ENCODE results near the gene TEDC1.

Gene TEDC1

DNA sequence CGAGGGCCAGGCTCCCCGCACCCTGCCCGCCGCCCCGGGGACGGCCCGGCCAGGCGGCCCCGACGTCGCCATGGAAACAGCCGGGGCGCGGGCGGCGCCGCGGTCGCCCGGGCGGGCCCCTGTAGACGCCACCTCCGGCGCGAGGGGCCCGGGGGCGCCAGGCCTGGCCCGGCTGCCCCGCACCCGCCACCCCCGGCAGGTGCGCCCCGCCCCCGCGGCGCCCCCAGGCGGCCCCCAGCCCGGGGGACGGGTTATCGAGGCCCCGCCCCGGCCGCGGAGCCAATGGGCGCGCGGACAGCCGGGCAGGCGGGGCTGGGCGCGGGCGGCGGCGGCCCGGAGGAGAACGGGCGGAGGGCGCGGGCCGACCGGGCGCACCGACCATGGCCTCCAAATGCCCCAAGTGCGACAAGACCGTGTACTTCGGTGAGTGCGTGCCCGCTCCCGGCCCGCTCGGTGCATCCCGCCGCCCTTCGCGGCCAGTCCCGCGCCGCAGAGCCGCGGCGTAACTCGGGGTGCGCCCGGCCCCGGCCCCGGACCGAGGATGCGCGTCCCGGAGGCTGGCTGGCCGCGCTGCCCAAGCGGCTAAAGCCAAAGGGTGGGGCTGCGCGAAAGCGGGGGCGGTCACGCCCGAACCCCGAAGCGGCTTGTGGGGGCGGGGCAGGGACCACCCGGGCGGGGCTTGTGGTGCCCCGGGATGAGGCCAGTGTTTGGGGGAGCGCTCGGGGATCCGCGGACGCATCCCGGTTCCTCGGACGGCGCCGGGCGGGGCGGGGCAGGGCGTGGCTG lies 16.4 kb upstream of the TEDC1 start, which contains the start of gene CRIP2:
Gene CRIP2, plus strand, starts transcription at position 339 of the 786 bp plus-strand sequence. Its CDS starts 42 bp downstream, at position 381.
- DNase-seq = peak; percentile 44

DNA sequence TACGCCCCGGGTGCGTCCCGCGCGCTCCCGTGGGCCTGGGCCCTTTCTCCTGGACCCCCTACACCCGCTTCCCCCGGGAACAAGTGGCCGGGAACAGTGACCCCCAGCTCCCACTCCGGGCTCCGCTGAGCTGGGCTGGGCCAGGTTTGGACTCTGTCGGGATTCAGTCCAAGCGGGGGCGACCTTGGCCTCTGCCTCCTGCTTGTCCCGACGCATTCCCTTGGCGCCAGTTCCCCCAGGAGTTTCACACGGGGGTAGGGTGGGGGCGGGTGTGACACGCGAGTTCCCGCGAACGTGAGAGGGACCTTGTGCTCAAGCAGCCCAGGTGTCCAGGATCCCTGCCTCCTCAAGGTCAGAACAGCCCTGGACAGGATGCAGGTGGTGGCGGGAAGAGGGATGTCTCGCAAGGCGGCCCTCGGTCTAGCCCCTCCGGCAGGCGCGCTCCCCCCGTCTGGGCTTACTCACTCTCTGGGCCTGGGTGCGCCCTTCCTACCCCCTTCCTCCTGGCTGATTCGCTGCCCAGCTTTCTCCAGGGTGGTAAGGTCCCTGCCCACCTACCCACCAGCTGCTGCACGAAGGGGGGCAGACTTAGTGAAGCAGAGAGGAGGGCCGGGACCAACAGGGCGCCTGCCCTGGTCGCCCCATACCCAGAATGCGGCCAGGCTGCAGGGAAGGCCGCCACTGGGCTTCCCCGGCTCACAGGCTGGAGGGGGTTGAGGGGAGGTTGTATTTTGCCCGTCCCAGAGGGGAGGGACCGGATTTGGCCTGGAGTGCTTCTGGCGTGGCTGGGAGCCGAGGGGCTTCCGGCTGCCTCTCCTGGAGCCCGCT lies 15.6 kb upstream of the TEDC1 start:
- DNase-seq = no peak

DNA sequence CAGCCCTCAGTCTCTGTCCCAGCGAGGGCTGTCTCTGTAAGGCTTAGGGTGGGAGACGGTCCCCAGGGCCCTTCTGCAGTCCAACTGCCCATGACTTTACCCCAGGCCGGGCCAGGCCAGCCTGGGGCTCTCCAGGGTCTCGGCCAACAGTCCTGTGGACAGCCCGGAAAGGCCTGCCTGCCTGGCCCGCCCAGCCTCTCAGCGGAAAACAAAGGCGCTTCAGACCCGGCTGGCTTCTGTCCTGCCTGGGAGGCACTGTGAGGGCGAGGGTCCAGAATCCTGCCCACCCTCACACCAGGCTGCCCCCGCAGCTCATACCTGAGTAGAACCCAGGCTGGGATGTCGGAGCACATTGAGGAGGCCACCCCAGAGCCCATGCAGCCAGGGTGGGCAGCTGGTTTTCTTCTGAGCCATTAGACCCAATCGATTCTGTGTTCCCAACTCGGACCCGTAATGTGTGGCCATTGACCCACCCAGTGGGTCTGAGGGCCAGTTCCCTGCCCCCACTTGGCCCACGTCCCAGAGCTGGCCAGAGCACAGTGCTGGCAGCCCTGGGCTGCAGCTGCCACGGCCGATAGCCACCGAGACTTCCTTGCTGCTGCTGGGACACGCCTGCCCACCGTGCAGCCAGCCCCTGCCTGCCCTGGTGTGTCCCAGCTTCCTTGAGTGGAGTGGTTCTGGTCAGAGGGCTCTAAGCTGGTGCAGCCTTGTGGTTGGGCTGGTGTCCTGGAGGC lies 14.8 kb upstream of the TEDC1 start:
- no peak for DNase-seq

DNA sequence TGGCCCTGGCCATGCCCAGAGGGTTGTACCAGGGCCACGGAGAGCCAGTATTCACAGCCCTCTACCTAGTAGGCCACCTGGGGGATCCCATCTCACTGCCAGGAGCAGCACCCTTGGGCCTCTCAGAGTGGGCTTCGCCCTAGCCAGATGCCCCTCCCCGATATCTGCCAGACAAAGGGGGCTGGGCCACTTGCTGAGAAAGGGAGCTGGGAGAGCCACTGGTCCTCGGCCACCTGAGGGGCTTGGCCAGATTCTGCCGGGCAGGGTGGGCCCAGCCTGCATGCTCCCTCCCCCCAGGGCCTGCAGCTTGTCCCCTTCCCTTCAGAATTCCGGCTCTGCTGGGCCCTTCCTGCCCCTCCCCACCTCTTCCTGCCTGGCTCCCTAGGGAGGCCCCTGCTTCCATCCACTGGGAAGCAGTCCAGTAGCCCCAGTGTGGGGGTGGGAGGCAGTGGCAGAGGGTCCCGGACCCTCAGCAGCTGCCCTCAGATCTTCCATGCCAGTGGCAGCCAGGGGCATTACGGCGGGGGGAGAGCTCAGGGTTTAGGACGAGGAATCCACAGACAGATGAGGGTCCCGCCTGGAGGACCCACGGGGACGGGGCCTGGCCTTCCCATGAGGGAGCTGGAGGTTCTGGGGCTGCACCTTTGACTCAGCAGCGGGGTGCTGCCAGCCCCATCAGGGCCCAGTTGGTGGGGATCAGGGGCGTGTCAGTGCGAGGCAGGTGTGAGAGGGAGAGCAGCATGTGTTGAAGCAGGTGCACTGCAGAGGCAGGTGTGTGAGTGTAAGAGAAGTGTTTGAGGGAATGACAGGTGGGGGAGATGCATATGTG lies 14.0 kb upstream of the TEDC1 start:
- no peak for DNase-seq

DNA sequence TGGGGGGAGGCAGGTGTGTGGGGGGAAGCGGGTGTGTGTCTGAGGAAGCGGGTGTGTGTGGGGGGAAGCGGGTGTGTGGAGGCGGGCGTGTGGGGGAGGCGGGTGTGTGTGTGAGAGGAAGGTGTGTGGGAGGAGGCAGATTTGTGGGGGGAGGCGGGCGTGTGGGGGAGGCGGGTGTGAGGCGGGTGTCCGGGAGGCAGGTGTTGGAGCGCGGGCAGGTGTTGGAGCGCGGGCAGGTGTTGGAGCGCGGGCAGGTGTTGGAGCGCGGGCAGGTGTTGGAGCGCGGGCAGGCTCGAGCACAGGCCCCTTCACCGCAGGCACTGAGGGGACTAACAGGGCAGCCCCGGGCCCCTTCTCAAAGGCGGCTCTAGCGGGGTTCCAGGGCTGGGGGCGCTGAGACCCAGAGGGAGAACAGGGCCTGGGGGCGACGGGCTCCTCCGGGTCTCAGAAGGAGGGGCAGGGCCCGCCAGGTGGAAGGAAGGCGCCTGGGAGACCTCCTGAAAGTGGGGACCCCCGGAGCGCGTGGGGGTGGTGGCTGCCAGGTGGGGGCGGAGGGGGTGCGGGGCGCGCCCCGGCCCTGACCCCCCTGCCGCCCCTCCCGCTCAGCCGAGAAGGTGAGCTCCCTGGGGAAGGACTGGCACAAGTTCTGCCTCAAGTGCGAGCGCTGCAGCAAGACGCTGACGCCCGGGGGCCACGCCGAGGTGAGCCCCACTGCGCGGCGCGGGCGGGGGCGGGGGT lies 13.2 kb upstream of the TEDC1 start:
- DNase-seq = no peak

DNA sequence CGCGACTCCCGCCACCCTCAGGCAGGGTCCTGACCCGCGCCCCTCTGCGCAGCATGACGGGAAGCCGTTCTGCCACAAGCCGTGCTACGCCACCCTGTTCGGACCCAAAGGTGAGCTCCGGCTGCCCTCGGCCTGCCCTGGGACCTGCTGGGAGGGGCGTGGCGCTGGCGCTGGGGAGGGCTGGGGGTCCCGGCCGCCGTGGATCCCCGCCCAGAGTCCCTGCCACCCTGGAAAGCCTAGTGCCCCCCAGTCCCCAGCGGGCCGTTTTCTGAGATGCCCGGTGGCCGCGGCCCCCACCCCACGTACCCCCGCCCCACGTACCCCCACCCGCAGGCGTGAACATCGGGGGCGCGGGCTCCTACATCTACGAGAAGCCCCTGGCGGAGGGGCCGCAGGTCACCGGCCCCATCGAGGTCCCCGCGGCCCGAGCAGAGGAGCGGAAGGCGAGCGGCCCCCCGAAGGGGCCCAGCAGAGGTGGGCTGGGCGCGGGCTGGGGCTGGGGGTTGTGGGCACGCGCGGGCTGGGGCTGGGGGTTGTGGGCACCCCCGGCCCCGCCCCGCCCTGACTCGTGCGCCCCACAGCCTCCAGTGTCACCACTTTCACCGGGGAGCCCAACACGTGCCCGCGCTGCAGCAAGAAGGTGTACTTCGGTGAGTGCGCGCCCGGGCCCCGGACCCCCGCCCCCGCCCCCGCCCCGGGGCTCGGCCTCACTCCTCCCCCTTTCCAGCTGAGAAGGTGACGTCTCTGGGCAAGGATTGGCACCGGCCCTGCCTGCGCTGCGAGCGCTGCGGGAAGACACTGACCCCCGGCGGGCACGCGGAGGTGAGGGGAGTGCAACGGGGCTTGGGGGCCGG lies 12.4 kb upstream of the TEDC1 start:
- no peak for DNase-seq

DNA sequence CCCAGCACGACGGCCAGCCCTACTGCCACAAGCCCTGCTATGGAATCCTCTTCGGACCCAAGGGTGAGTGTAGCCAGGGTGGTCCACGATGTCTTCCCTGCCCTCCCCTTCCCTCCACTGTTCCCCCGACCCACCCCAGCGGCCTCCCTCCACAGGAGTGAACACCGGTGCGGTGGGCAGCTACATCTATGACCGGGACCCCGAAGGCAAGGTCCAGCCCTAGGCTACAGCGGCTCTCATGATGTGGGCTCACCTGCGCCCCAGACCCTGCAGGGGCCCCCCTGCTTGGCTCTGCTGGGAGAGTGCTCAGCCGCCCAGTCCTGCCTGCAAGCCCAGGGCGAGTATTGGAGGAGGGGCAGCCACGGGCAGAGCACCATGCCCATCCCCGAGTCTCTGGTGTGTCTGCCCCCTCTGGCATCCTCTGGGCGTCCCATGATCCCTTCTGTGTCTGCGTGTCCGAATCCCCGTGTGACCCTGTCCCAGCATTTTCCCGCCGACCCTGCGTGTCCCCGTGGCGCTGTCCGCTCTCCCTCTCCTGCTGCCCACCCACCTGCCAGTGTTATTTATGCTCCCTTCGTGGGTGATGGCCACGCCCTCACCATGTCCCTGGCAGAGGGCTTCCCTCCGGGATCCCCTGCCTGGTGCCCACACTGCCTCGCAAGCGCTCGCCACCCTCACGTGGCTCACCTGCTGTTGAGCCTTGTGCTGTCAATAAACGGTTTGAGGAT lies 11.5 kb upstream of the TEDC1 start:
- DNase-seq = no peak

DNA sequence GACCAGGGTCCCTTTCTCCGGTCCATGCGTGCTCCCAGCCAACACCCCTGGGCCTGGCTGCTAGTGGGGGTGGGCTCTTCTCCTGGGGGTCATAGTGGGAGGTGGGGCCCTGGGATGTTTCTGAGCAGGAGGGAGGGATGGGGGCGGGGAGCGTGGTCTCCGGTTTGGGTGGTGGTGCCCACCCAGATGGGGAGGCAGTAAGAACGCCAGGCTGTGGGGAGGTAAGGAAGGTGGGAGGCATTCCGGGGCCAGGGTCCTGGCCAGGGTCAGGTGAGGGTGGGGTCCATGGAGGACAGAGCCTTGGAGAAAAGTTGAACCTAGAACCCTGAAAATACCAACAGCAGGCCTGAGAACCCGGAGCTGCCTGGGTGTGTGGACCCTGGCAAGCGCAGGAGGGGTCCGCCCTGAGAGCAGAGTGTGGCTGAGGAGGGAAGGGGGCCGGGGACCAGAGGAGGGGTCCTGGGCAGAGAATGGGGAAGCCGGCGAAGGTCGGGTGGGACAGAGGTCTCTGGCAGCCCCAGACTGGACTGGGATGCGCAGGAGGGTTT lies 10.8 kb upstream of the TEDC1 start:
- no peak for DNase-seq

DNA sequence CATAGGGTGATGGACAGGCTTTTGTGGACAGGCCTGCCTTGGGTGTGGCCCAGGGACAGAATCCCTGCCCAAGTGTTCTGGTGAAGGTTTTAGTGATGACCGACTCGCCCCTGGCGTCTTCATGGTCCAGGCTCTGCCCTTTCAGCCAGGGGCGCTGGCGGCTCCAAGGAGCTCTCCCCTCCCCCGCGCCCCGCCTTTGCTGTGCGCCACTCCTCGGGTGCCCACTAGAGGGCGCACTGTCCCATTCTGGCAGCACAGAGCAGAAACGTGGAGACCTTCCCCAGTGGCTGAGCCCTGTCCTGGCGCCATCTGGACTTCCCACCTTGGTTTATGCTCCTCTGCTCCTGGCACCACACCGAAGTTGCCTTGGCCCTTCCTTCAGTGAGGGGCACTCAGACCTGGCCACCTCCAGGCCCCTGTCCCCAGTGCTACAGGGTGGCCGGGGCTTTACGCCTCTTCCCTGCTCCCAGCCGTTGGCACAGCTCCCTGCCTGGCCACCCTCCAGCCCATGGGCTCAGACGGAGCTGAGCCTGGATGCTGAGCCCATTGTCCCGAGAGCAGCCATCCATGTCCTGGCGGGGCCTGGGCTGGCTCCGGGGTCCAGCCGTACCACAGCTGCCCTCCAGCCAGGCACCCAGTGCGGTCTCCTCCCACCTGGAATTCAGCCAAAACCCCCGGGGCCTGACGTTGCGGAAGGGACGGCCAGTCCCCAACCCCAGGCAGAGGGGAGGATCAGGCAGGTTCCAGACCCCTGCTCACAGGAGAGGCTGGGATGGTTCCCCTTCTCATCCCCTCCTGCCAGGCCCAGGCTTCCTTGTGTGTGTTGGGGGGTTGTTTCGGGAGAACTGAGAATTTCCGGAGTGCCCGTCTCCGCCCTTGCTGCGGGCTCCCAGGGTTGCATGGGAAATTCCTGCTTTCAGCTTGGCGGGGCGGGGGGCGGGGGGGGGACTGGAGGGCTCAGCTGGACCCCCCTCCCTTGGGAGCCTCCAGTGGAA lies 9.9 kb upstream of the TEDC1 start:
- peak; percentile 90 for DNase-seq

DNA sequence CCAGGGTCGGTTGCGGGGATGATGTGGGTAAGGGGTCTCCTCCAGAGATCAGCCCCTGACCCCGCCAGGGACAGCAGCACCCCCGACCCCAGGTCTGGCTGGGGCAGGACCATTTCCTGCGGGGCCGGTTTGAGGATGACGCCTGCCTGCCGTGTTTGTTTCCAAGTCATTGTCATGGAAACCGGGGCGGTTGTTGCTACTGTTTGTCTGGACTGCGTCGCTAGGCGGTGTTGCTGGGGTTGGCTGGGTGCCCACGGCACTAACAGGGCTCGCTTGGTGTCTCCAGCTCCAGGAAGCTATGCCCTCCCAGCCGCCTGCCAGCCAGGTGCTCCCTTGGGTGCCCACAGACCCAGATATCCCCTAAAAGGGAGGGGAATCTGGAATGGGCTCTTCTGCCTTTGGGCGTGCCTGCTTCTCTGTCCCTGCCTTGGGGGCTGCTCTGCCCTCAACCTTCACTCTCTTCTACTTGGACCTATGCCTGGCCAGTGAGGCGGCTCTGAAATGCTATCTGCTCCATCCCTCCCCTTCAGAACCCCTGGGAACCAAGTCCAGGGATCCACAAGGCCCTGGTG lies 9.1 kb upstream of the TEDC1 start:
- peak; percentile 98 for DNase-seq

DNA sequence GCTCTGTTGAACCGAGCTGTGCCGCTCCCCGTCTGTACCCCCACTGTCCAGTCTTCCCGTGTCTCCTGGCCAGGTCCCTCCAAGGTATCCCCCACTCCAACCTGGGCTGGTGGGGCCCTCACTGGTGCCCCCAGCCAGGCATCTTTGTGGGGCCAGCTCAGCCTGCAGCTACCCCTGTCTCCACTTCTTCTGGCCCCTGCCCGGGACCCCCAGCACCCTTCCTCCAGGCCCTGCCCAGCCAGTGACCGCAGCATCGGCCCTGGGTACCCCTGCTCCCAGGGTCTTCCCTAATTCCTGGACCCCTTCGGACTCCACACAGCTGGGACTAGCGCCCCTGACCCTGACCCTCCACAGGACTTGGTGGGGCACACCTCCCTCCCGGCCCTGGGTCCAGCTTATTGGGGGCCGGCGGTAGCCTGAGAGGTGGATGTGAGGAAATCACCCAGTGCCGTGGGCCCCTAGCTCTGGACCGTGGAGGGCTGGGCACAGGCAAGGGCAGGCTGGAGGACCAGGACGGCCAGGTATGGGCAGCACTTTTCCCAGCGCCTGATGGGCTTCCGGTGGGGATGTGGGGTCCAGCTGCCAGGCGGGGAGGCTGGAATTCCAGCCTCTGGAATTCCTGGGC lies 8.4 kb upstream of the TEDC1 start:
- DNase-seq = no peak

DNA sequence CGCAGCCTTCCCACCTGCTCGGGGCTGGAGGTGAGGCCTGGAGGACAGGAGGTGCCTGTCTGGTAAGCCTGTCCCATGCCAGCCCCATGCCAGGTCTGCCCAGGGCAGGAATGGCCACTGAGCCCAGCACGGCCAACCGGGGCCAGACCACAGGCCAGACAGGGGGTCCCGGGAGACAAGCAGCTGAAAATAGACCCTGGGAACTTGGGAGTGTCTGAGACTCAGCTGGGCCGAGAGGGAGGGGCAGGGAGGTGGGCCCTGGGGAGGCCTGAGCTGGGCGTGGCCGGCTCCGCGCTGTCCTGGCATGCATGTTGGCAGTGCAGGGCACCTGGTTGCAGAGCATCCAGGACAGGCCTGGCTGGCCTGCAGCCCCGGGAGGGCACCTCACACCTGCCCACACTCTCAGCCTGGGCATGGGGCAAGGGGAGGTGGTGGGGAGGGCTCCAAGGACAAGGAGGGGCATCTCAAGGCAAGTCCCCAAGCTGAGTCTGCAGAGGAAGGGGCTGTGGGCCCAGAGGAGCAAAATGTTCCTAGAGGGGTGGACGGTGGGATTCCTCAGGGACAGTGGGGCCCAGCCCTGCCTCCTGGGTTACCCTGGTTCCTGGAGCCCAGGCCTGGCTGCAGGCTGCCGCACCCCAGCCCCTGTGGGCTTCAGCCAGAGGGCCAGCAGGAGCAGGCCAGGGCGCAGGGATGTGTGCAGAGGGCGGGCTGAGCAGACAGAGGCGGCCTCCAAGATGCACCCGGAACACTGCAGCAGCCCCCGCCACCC lies 7.6 kb upstream of the TEDC1 start:
- DNase-seq = no peak

DNA sequence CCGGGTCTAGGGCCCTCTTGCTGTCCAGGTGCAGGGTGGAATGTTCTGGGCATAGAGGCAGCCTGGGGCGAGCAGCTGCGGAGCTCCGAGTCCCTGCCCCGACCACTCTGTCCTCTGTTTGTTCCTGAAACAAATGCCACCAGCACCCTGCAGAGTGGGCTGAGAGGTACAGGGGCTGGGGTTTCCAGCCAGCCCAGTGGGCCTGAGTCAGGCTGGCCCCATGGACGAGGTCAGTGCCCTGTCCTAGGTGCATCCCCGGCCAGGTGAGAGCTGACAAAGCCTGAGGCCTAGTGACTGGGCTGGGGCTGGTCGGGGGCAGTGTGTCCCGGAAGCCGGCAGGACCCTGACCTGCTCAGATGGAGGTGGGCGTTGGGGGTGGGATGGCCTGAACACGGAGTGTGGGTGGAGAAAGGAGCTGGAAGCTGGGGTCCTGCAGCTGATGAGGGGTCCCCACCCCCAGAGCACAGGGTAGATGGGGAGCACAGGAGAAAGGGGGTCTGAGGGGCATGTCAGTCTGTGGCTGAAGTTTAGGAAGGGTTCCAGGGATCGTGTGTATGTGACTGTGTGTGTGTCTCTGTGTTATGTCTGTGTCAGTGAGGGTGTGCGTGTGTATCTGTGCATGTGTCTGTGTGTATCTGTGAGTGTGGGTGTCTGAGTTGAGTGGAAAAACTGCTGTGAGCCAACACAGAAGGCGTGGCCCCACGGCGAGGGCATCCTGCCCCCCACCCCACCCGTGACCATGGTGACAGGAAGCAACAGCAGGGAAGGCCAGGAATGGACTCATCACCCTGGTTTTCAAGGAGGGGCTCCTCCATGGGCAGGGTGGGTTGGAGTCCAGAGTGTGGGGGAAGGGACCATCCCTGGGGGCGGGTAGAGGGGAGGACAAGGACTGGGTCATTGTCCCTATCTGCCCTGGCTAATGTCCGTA lies 6.7 kb upstream of the TEDC1 start:
- peak; percentile 34 for DNase-seq

DNA sequence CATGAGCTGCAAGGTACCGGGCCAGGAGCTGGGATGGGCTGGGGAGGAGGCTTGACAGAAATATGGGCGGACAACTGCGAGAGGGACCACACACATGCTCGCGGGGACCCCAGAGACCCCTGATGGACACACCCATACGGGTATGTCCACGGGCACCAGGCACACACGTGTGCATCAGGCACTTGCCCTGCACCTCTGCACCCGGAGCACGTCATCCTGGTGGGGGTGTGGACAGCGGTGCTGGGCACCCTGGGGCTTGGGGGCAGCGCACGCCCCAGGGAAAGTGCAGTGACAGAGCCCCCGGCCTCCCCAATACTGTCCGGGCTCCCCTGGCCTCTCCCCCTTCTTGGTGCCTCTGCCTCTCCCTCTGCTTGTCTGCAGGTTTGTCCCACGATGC lies 6.1 kb upstream of the TEDC1 start:
- DNase-seq = no peak

DNA sequence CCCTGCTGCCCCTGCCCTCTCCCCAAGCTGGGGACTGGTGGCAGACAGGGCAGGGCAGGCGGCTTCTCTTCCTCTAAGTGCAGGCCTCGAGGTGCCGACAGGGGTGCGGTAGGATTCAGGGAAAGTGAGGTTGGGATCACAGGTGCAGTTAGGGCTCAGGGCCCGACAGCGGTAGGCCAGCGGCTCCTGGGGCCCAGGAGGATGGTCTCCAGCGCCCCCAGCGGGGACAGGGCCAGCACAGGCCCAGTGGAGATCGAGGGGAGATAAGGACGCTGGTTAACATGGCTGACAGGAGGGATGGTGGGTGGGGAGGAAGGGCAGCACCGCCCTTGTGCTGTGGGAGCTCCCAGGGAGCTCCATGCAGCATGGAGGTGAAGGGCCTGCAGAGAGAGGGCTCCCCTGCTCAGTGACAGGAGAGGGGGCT lies 5.3 kb upstream of the TEDC1 start:
- DNase-seq = peak; percentile 45

All from fibroblast of skin of scalp (primary cell).